ENCODE data around the gene ARF1. TPM values are rescaled to one million over a fixed set of nuclear protein-coding genes. Genes with fewer than 3 reads are reported as not detected.

ARF1 gene
- polyA plus RNA-seq, 3 donors: 580 to 789 (median 603) TPM

- H3K9ac ChIP-seq (ENCODE audit: insufficient read depth, low read length, poor library complexity, severe bottlenecking): no peak overlapping the region
Observed at GRCh38 chr1:228058172-228058948, 24.1 kb upstream of the ARF1 start.

DNA sequence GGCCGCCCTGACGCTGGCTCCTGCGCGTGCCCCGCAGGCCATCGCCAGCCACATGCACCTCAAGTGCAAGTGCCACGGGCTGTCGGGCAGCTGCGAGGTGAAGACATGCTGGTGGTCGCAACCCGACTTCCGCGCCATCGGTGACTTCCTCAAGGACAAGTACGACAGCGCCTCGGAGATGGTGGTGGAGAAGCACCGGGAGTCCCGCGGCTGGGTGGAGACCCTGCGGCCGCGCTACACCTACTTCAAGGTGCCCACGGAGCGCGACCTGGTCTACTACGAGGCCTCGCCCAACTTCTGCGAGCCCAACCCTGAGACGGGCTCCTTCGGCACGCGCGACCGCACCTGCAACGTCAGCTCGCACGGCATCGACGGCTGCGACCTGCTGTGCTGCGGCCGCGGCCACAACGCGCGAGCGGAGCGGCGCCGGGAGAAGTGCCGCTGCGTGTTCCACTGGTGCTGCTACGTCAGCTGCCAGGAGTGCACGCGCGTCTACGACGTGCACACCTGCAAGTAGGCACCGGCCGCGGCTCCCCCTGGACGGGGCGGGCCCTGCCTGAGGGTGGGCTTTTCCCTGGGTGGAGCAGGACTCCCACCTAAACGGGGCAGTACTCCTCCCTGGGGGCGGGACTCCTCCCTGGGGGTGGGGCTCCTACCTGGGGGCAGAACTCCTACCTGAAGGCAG lies 23.4 kb upstream of the ARF1 start:
- Mint-ChIP-seq H3K36me3 (peaks cover 3% of the 10 kb centered on the region in 2 donors), H3K9me3 (peaks cover 0 to 33% (median 19%) of the 10 kb centered on the region in 7 donors), H3K4me1 (peaks cover 11% of the 10 kb centered on the region), H3K4me3 (peak overlapping the region; percentile 74), H3K27ac (no peak overlapping the region), H3K27me3 (ENCODE audit: low read depth in 3 of 3) (peaks cover 55 to 76% (median 67%) of the 10 kb centered on the region in 3 donors)
- Histone ChIP-seq H3K27me3 (ENCODE audit: control insufficient read depth in 2 of 2, insufficient read depth in 2 of 2, low read length in 2 of 2) (peaks cover 38 to 68% of the 10 kb centered on the region in 2 donors), H3K4me2 (replicated peaks; ENCODE audit: extremely low read depth, low read length, poor library complexity, severe bottlenecking) (peak overlapping the region; percentile 79), H3K4me3 (replicated peaks in 1 of 3; ENCODE audit: low read depth in 2 of 3, low read length in 3 of 3) (peak overlapping the region; percentile 33 to 77 (median 36)), H3K79me2 (ENCODE audit: insufficient read depth, low read length) (no peaks in the 10 kb centered on the region), H3K36me3 (replicated peaks in 1 of 2; ENCODE audit: control insufficient read depth in 1 of 2, insufficient read depth in 2 of 2, low read length in 2 of 2) (no peaks in the 10 kb centered on the region), H3K9me3 (replicated peaks in 1 of 2; ENCODE audit: control insufficient read depth in 1 of 2, insufficient read depth in 1 of 2, low read length in 2 of 2) (peaks cover 8 to 14% of the 10 kb centered on the region in 2 donors), H3K4me1 (ENCODE audit: control insufficient read depth in 1 of 2, insufficient read depth in 2 of 2, low read length in 2 of 2) (peaks cover 17 to 22% of the 10 kb centered on the region in 2 donors), H3K27ac (ENCODE audit: low read depth in 1 of 2, low read length in 2 of 2) (no peak overlapping the region), H3K9ac (ENCODE audit: insufficient read depth, low read length, poor library complexity, severe bottlenecking) (peak overlapping the region; percentile 38), H4K20me1 (ENCODE audit: insufficient read depth, low read length) (no peaks in the 10 kb centered on the region), H2AFZ (ENCODE audit: insufficient read depth, low read depth, low read length, poor library complexity, severe bottlenecking) (peak overlapping the region; percentile 85)
- DNase-seq: no peak
- WGBS (ENCODE audit: insufficient coverage): 13% methylated on average over 64 of the region's 66 CpGs
- TF ChIP-seq, protein P1, sequence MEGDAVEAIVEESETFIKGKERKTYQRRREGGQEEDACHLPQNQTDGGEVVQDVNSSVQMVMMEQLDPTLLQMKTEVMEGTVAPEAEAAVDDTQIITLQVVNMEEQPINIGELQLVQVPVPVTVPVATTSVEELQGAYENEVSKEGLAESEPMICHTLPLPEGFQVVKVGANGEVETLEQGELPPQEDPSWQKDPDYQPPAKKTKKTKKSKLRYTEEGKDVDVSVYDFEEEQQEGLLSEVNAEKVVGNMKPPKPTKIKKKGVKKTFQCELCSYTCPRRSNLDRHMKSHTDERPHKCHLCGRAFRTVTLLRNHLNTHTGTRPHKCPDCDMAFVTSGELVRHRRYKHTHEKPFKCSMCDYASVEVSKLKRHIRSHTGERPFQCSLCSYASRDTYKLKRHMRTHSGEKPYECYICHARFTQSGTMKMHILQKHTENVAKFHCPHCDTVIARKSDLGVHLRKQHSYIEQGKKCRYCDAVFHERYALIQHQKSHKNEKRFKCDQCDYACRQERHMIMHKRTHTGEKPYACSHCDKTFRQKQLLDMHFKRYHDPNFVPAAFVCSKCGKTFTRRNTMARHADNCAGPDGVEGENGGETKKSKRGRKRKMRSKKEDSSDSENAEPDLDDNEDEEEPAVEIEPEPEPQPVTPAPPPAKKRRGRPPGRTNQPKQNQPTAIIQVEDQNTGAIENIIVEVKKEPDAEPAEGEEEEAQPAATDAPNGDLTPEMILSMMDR (IDR thresholded peaks at IDR 0.05): no peak
- intact Hi-C loops (cut with micrococcal nuclease): loop anchor here in 1 of 2 donors (10.0 kb wide), 1 partner anchor 304 kb away; no protein-coding TSS in a partner anchor

More at GRCh38 chr1:228058172-228058948, 24.1 kb upstream of the ARF1 start:
- peaks cover 38 to 68% of the 10 kb centered on the region in 2 donors for H3K27me3 ChIP-seq (ENCODE audit: control insufficient read depth in 2 of 2, insufficient read depth in 2 of 2, low read length in 2 of 2)
- H3K4me3 ChIP-seq (replicated peaks in 1 of 3; ENCODE audit: low read depth in 2 of 3, low read length in 3 of 3): no peak overlapping the region
- H3K36me3 ChIP-seq (replicated peaks in 1 of 2; ENCODE audit: control insufficient read depth in 1 of 2, insufficient read depth in 2 of 2, low read length in 2 of 2): no peaks in the 10 kb centered on the region
- no peak overlapping the region for H3K27ac ChIP-seq (ENCODE audit: low read depth in 1 of 2, low read length in 2 of 2)
- no peak overlapping the region for H2AFZ ChIP-seq (ENCODE audit: insufficient read depth, low read depth, low read length, poor library complexity, severe bottlenecking)
- TF ChIP-seq, protein P1 (IDR thresholded peaks at IDR 0.05): no peak
- peaks cover 0 to 34% (median 19%) of the 10 kb centered on the region in 7 donors for H3K9me3 Mint-ChIP-seq
- no peak overlapping the region for H3K4me2 ChIP-seq (replicated peaks; ENCODE audit: extremely low read depth, low read length, poor library complexity, severe bottlenecking)
- peaks cover 55 to 77% (median 70%) of the 10 kb centered on the region in 3 donors for H3K27me3 Mint-ChIP-seq (ENCODE audit: low read depth in 3 of 3)
- peaks cover 17 to 22% of the 10 kb centered on the region in 2 donors for H3K4me1 ChIP-seq (ENCODE audit: control insufficient read depth in 1 of 2, insufficient read depth in 2 of 2, low read length in 2 of 2)
- H3K36me3 Mint-ChIP-seq: peaks cover 3% of the 10 kb centered on the region in 2 donors
- no peak for DNase-seq
- no peak overlapping the region for H3K27ac Mint-ChIP-seq
- peaks cover 11% of the 10 kb centered on the region for H3K4me1 Mint-ChIP-seq
- H3K9me3 ChIP-seq (replicated peaks in 1 of 2; ENCODE audit: control insufficient read depth in 1 of 2, insufficient read depth in 1 of 2, low read length in 2 of 2): peaks cover 8 to 14% of the 10 kb centered on the region in 2 donors
- intact Hi-C loops (cut with micrococcal nuclease): loop anchor here in 1 of 2 donors (10.0 kb wide), 1 partner anchor 304 kb away; no protein-coding TSS in a partner anchor
- peak overlapping the region in 1 of 2 donors; percentile 74 for H3K4me3 Mint-ChIP-seq
- H4K20me1 ChIP-seq (ENCODE audit: insufficient read depth, low read length): no peaks in the 10 kb centered on the region
- H3K79me2 ChIP-seq (ENCODE audit: insufficient read depth, low read length): no peaks in the 10 kb centered on the region
- 38% methylated on average over 7 of the region's 18 CpGs for WGBS (ENCODE audit: insufficient coverage)

Measured in CD14-positive monocyte (primary cell).